ENCODE data around the gene PLCL2.

The PLCL2 gene

DNA sequence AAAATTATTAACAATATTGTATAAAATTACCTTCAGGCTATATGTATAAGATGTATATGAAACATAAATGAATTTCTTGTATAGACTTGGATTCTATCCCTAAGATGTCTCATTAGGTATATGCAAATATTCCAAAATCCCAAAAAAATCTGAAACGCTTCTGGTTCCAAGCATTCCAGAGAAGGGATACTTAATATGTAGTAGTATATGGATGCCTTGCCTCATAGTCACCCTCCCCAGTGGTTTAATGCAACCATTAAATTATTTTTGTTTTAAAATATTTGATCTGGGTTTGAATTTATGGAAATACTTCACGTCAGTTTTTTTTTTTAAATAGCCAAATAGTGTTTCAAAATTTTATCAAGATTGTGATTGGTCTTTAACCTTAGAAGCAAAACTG is 27.2 kb downstream of the PLCL2 start:
- H3K27me3 Mint-ChIP-seq, result no peaks in the 10 kb centered on the region
- peaks cover 84% of the 10 kb centered on the region for H3K4me1 Mint-ChIP-seq
- H3K36me3 Mint-ChIP-seq (ENCODE audit: low read depth), result peaks cover 2% of the 10 kb centered on the region
- no peak overlapping the region for H3K4me3 Mint-ChIP-seq
- no peaks in the 10 kb centered on the region for H3K9me3 Mint-ChIP-seq
- peak overlapping the region; percentile 84 for H3K27ac Mint-ChIP-seq
- no peak for ATAC-seq
- no peak for DNase-seq

DNA sequence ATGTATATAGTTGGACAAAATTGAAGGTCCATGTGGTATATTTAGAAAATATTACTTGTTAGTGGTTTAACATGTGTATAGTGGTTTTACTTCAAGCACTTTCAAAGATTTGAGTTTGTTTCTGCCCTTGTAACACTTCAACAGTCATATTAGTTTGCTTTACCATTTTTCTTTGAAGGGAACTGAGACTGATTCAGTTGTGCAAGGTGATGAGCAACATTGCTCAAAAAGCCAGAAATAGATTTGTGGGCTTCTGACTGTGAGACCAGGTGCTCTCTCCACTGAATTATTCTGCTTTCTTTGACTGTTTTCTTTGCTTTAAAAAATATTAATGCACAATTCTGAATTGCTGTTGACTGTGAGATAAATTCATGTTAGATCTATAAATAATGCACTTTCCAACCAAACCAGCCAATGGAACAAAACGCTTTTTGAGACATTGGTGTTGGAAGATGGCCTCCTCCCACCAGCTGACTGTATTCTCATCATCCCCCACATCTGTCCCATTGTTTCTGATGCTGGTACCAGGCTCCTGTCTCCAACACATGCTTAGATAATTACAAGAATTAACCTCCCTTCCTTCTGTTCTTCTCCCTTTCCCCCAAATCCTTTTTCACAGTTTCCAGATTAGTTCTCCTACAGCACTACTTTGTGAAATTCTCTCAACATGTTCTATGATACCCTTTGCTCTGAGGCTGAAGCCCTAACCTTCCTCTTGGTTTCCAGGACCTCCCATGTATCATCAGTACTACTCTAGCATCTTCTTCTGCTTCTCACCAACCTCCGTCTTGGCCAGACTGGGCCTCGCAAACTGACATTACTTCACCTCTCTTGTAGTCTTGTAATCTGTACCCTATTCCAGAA is 27.9 kb downstream of the PLCL2 start:
- no peaks in the 10 kb centered on the region for H3K9me3 Mint-ChIP-seq
- H3K4me3 Mint-ChIP-seq, result peak overlapping the region; percentile 38
- peak; percentile 54 for ATAC-seq
- peaks cover 84% of the 10 kb centered on the region for H3K4me1 Mint-ChIP-seq
- no peaks in the 10 kb centered on the region for H3K27me3 Mint-ChIP-seq
- H3K27ac Mint-ChIP-seq, result peak overlapping the region; percentile 84
- DNase-seq, result no peak
- peaks cover 2% of the 10 kb centered on the region for H3K36me3 Mint-ChIP-seq (ENCODE audit: low read depth)

GRCh38 chr3:16913264-16913580 is 28.5 kb downstream of the PLCL2 start:
- peak overlapping the region; percentile 38 for H3K4me3 Mint-ChIP-seq
- DNase-seq (no peak), ATAC-seq (no peak)
- H3K4me1 Mint-ChIP-seq, result peaks cover 84% of the 10 kb centered on the region
- peaks cover 2% of the 10 kb centered on the region for H3K36me3 Mint-ChIP-seq (ENCODE audit: low read depth)
- H3K27ac Mint-ChIP-seq, result peak overlapping the region; percentile 84
- H3K9me3 Mint-ChIP-seq, result no peaks in the 10 kb centered on the region
- H3K27me3 Mint-ChIP-seq, result no peaks in the 10 kb centered on the region

DNA sequence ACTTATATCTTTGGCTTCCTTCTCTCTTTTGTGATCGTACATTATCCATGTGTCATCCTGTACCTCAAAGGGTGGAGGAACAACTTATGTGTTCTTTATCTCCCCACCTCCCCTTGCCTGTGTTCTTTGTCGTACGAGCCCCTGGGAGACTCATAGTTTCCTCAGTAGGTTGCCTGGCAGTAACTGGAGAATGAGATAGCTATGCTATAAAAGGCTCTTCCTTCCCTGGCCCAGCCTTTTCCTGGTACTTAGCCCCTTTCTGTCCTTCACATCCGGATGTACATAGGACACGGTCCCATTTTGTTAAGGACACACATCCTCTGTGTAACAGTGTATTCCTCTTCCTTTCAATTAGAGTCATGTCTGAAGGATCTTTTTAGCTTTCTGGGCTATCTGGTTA is 32.1 kb downstream of the PLCL2 start:
- ATAC-seq (peak; percentile 79), DNase-seq (no peak)
- H3K36me3 Mint-ChIP-seq (ENCODE audit: low read depth), result peaks cover 2% of the 10 kb centered on the region
- peaks cover 81% of the 10 kb centered on the region for H3K4me1 Mint-ChIP-seq
- peak overlapping the region; percentile 93 for H3K27ac Mint-ChIP-seq
- no peaks in the 10 kb centered on the region for H3K9me3 Mint-ChIP-seq
- no peaks in the 10 kb centered on the region for H3K27me3 Mint-ChIP-seq
- H3K4me3 Mint-ChIP-seq, result peak overlapping the region; percentile 38

DNA sequence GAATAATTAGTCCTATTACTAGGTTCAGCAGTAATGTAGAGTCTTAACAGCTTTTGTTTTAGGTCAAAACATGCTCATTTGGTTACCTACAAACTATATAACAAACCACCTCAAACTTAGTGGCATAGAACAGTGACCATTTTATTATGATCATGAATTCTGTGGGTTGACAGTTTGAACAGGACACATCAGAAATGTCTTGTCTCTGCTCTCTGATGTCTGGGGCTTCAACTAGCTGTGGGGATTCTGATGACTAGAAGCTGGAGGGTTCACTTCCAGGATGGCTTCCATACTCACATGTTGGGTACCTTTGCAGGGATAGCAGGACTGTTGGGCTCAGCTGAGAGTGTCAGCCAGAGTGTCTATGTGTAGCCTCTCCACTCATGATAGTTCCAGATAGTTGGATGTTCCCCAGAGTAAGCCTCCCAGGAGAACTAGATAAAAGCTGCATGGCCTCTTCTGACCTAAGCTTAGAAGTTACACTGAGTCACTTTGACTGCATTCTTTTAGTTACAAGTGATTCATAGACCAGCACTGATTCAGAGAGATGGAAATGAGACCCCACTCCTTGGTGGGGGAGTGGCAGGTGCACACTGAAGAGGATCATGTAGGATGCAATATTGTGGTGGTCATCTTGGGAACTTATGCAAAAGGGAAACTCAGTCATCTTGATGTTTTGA is 32.6 kb downstream of the PLCL2 start:
- ATAC-seq, result peak; percentile 88
- Mint-ChIP-seq H3K4me3 (peak overlapping the region; percentile 38), H3K36me3 (ENCODE audit: low read depth) (peaks cover 2% of the 10 kb centered on the region), H3K27ac (peak overlapping the region; percentile 93), H3K4me1 (peaks cover 79% of the 10 kb centered on the region), H3K27me3 (no peaks in the 10 kb centered on the region), H3K9me3 (no peaks in the 10 kb centered on the region)
- no peak for DNase-seq

DNA sequence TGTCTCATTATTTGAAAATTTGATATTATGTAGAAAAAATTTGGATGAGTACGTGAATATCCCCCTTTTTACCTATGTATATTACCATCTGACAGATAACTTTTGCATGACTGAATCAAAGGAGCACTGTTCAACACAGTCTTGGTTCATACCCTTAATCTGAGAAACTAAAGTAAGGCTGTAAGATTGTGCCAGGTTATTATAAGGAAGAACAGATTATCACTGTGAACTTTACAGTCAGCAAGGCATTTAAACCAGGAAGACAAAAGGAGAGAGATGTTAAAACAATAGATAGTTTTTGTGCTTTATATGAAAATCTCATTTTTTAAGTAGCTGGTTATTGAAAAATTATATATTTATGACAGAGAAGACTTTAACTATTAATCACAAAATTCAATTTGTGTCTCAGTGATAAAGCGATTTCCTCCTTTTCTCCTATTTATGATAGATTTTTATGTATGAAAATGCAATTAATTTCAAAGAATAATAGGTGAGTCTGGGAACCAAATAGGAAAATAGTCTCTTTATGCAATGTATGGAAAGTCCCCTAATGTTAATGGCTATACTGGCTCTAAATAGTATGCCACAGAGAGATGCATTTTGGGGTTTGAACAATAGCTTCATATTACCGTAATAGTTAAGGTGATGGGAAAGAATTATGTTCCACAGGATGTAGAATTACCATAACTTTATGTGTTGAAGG is 33.4 kb downstream of the PLCL2 start:
- Mint-ChIP-seq H3K4me3 (no peak overlapping the region), H3K4me1 (peaks cover 73% of the 10 kb centered on the region), H3K27ac (peak overlapping the region; percentile 93), H3K27me3 (no peaks in the 10 kb centered on the region), H3K36me3 (ENCODE audit: low read depth) (peaks cover 2% of the 10 kb centered on the region), H3K9me3 (no peaks in the 10 kb centered on the region)
- ATAC-seq (peak; percentile 8), DNase-seq (no peak)

DNA sequence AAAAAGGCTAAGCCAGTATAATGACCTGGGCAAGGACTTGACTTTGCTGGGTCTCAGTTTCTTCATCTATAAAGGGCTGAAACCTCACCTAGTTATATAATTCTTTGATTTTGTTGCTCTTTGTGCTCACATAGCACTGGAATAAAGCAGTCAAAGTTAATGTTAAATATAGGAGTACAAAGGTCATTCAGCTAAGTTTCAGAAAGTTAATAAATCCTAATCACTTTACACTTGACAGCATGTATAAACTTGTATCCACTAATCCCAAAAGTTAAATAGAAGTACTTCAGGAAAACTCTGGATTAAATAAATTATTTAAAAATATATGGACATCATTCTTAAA is 33.9 kb downstream of the PLCL2 start:
- peaks cover 75% of the 10 kb centered on the region for H3K4me1 Mint-ChIP-seq
- no peaks in the 10 kb centered on the region for H3K9me3 Mint-ChIP-seq
- H3K36me3 Mint-ChIP-seq (ENCODE audit: low read depth), result peaks cover 2% of the 10 kb centered on the region
- no peak for DNase-seq
- no peak overlapping the region for H3K27ac Mint-ChIP-seq
- no peak for ATAC-seq
- H3K27me3 Mint-ChIP-seq, result no peaks in the 10 kb centered on the region
- H3K4me3 Mint-ChIP-seq, result no peak overlapping the region

- no peaks in the 10 kb centered on the region for H3K27me3 Mint-ChIP-seq
- no peak overlapping the region for H3K27ac Mint-ChIP-seq
- H3K4me1 Mint-ChIP-seq, result peaks cover 49% of the 10 kb centered on the region
- no peak overlapping the region for H3K4me3 Mint-ChIP-seq
- no peaks in the 10 kb centered on the region for H3K9me3 Mint-ChIP-seq
- H3K36me3 Mint-ChIP-seq (ENCODE audit: low read depth), result peaks cover 9% of the 10 kb centered on the region
- no peak for DNase-seq
- no peak for ATAC-seq
Measured at GRCh38 chr3:16923112-16923511, 38.4 kb downstream of the PLCL2 start.

GRCh38 chr3:16927485-16927884 is 42.7 kb downstream of the PLCL2 start:
- Mint-ChIP-seq H3K4me1 (peaks cover 58% of the 10 kb centered on the region), H3K4me3 (no peak overlapping the region), H3K36me3 (ENCODE audit: low read depth) (peaks cover 13% of the 10 kb centered on the region), H3K27me3 (no peaks in the 10 kb centered on the region), H3K27ac (no peak overlapping the region), H3K9me3 (no peaks in the 10 kb centered on the region)
- DNase-seq, result no peak
- ATAC-seq, result peak; percentile 63

- ATAC-seq (no peak), DNase-seq (no peak)
- Mint-ChIP-seq H3K9me3 (no peaks in the 10 kb centered on the region), H3K27ac (no peak overlapping the region), H3K27me3 (no peaks in the 10 kb centered on the region), H3K36me3 (ENCODE audit: low read depth) (peaks cover 11% of the 10 kb centered on the region), H3K4me3 (no peak overlapping the region), H3K4me1 (peaks cover 63% of the 10 kb centered on the region)
Measured at GRCh38 chr3:16928386-16929132, 43.8 kb downstream of the PLCL2 start.

- peaks cover 7% of the 10 kb centered on the region for H3K36me3 Mint-ChIP-seq (ENCODE audit: low read depth)
- H3K27me3 Mint-ChIP-seq, result no peaks in the 10 kb centered on the region
- no peak overlapping the region for H3K27ac Mint-ChIP-seq
- H3K4me1 Mint-ChIP-seq, result peaks cover 68% of the 10 kb centered on the region
- no peak for ATAC-seq
- H3K4me3 Mint-ChIP-seq, result no peak overlapping the region
- DNase-seq, result no peak
- no peaks in the 10 kb centered on the region for H3K9me3 Mint-ChIP-seq
Measured at GRCh38 chr3:16929311-16929710, 44.6 kb downstream of the PLCL2 start.

- H3K36me3 Mint-ChIP-seq (ENCODE audit: low read depth), result peaks cover 4% of the 10 kb centered on the region
- ATAC-seq (no peak), DNase-seq (no peak)
- peak overlapping the region; percentile 50 for H3K27ac Mint-ChIP-seq
- peak overlapping the region; percentile 47 for H3K4me3 Mint-ChIP-seq
- peaks cover 92% of the 10 kb centered on the region for H3K4me1 Mint-ChIP-seq
- H3K9me3 Mint-ChIP-seq, result no peaks in the 10 kb centered on the region
- H3K27me3 Mint-ChIP-seq, result no peaks in the 10 kb centered on the region
Measured at GRCh38 chr3:16932877-16933276, 48.1 kb downstream of the PLCL2 start.

- peaks cover 88% of the 10 kb centered on the region for H3K4me1 Mint-ChIP-seq
Measured at GRCh38 chr3:16935781-16936180, 51.0 kb downstream of the PLCL2 start.

DNA sequence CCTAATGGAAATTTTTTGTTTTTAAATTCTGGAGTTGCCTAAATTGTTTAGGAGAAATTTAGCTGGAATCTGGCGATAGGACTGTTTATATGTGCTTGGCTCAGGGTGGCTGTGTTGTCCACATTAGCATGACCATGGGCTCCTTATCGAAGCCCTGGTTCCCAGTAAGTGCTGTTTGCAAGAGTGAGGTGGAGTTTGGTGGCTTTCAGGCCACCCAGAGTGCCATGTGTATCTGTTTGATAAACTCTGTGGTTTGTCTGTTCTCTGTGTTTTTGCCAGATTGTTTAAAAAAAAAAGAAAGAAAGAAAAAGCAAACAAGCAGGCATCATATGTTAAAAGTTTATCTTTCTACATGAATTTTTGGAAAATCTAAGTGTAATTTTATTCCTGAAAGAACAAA is 51.5 kb downstream of the PLCL2 start:
- ATAC-seq (no peak), DNase-seq (no peak)
- peak overlapping the region; percentile 69 for H3K27ac Mint-ChIP-seq
- peaks cover 4% of the 10 kb centered on the region for H3K36me3 Mint-ChIP-seq (ENCODE audit: low read depth)
- peak overlapping the region; percentile 53 for H3K4me3 Mint-ChIP-seq
- H3K9me3 Mint-ChIP-seq, result no peaks in the 10 kb centered on the region
- no peaks in the 10 kb centered on the region for H3K27me3 Mint-ChIP-seq
- H3K4me1 Mint-ChIP-seq, result peaks cover 88% of the 10 kb centered on the region

More at GRCh38 chr3:16935781-16936180, 51.0 kb downstream of the PLCL2 start:
- Mint-ChIP-seq H3K27ac (no peak overlapping the region), H3K9me3 (no peaks in the 10 kb centered on the region), H3K4me3 (no peak overlapping the region), H3K27me3 (no peaks in the 10 kb centered on the region), H3K36me3 (ENCODE audit: low read depth) (peaks cover 4% of the 10 kb centered on the region)
- DNase-seq, result no peak
- ATAC-seq, result no peak

Measured in activated naive CD8-positive, alpha-beta T cell treated with anti-CD3 and anti-CD28 coated beads, Interleukin-2, amount 50 U/mL, for 24 hours (primary cell).